ENCODE results near the gene MIXL1.
"Not testable (repeated sequence)": the region's sequence is repeated elsewhere in the genome, so short reads cannot be mapped to it uniquely, and the experiment has no call there.

MIXL1 gene

DNA sequence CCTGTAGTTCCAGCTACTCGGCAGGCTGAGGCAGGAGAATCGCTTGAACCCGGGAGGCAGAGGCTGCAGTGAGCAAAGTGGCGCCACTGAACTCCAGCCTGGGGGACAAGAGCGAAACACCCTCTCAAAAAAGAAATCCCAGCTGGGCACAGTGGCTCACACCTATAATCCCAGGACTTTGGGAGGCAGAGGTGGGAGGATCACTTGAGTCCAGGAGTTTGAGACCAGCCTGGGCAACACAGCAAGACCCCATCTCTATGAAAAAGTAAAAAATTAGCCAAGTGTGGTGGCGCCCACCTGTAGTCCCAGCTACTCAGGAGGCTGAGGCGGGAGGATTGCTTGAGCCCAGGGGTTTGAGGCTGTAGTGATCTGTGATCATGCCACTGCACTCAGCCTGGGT lies 29.4 kb downstream of the MIXL1 start:
- not testable (repeated sequence) for H3K4me3 ChIP-seq (ENCODE audit: low read depth, low read length); H3K9me3 ChIP-seq (ENCODE audit: control insufficient read depth, insufficient read depth, low read length); H3K36me3 ChIP-seq (ENCODE audit: control insufficient read depth, insufficient read depth, low read length); H3K9ac ChIP-seq (ENCODE audit: low read depth, low read length); H3K27me3 ChIP-seq (ENCODE audit: control insufficient read depth, insufficient read depth, low read length); H3K4me1 ChIP-seq (ENCODE audit: control insufficient read depth, insufficient read depth, low read length)

DNA sequence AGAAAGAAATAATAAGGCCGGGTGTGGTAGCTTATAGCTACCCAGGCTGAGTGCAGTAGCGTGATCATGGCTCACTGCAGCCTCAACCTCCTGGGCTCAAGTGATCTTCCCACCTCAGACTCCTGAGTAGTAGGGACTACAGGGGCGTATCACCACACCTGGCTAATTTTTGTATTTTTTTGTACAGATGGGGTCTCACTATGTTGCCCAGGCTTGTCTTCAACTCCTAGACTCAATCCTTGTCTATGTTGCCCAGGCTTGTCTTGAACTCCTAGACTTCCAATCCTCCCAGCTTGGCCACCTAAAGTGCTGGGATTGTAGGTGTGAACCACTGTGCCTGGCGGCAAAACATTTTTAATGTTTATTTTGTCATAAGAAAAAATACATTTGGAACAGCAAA lies 30.5 kb downstream of the MIXL1 start:
- H3K4me1 ChIP-seq (ENCODE audit: control insufficient read depth, insufficient read depth, low read length): no peaks in the 10 kb centered on the region
- no peaks in the 10 kb centered on the region for H3K27me3 ChIP-seq (ENCODE audit: control insufficient read depth, insufficient read depth, low read length)
- H3K9ac ChIP-seq (ENCODE audit: low read depth, low read length): no peak overlapping the region
- no peaks in the 10 kb centered on the region for H3K36me3 ChIP-seq (ENCODE audit: control insufficient read depth, insufficient read depth, low read length)
- no peak overlapping the region for H3K4me3 ChIP-seq (ENCODE audit: low read depth, low read length)
- no peaks in the 10 kb centered on the region for H3K9me3 ChIP-seq (ENCODE audit: control insufficient read depth, insufficient read depth, low read length)

DNA sequence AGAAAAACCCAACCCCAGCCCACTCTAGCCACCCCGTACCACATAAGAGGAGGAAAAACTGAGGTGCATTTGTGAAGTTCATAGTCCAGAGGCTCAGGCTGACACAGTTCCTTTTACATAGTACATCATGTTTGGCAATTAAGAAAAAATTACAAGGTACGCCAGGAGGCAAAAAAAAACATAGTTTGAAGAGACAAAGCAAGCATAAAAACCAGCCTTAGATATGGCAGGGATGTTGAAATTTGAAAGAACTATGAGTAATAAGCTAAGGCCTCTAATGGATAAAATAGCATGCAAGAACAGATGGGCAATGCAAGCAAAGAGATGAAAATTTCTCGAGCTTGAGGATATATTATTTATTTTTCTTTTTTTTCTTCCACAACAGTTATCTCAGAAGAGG lies 31.9 kb downstream of the MIXL1 start:
- Histone ChIP-seq H3K9me3 (ENCODE audit: control insufficient read depth, insufficient read depth, low read length) (no peaks in the 10 kb centered on the region), H3K36me3 (ENCODE audit: control insufficient read depth, insufficient read depth, low read length) (no peaks in the 10 kb centered on the region)

DNA sequence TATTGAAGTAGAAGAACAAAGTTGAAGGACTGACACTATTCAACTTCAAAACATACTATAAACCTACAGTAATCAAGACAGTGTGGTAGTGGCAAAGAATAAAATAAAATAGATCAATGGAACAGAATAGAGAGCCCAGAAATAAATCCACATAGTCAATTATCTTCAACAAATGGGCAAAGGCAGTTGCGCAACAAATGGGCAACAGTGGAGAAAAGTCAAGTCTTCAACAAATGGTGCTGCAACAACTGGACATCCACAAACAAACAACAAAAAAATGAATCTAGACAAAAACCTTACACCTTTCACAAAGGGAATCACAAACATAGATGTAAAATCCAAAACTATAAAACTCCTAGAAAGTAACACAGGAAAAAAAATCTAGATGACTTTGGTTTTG lies 38.4 kb downstream of the MIXL1 start:
- H3K27me3 ChIP-seq (ENCODE audit: control insufficient read depth, insufficient read depth, low read length): no peaks in the 10 kb centered on the region
- H3K4me3 ChIP-seq (ENCODE audit: low read depth, low read length): no peak overlapping the region
- H3K36me3 ChIP-seq (ENCODE audit: control insufficient read depth, insufficient read depth, low read length): no peaks in the 10 kb centered on the region

More for the DNA sequence above, 31.9 kb downstream of the MIXL1 start:
- no peak overlapping the region for H3K4me3 ChIP-seq (ENCODE audit: low read depth, low read length)
- H3K4me1 ChIP-seq (ENCODE audit: control insufficient read depth, insufficient read depth, low read length): no peaks in the 10 kb centered on the region
- no peaks in the 10 kb centered on the region for H3K27me3 ChIP-seq (ENCODE audit: control insufficient read depth, insufficient read depth, low read length)
- no peak overlapping the region for H3K9ac ChIP-seq (ENCODE audit: low read depth, low read length)

DNA sequence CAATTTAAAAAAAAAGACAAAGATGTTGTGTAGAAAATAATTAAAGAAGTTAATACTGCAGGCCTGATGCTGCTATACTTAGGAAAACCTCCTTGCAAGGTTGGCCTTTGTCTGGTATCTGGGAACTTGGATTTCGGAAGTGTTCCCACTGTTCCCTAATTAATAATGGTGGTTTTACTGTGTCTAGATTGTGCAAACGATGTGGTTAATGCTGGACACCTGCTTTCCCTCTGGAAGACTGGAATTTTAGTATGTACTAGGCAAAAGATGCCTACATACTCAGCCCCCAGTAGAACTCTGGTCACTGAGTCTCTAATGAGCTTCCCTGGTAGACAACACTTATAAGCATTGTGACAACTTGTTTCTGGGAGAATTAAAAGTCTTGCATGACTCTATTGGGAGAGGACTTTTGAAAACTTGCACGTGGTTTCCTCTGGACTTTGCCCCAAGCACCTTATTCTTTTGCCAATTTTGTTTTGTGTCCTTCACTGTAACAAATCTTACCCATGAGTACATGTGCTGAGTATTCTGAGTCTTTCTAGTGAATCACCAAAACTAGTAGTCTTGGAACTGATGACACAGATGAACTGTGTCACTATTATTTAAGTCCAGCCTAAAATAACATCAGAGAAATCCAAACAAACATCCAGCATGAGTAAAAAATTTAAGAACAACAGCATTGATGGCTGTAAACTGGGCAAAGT lies 45.1 kb downstream of the MIXL1 start:
- Histone ChIP-seq H3K9me3 (ENCODE audit: control insufficient read depth, insufficient read depth, low read length) (no peaks in the 10 kb centered on the region), H3K4me3 (ENCODE audit: low read depth, low read length) (no peak overlapping the region), H3K36me3 (ENCODE audit: control insufficient read depth, insufficient read depth, low read length) (no peaks in the 10 kb centered on the region), H3K27me3 (ENCODE audit: control insufficient read depth, insufficient read depth, low read length) (no peaks in the 10 kb centered on the region), H3K4me1 (ENCODE audit: control insufficient read depth, insufficient read depth, low read length) (peaks cover 5% of the 10 kb centered on the region), H3K9ac (ENCODE audit: low read depth, low read length) (no peak overlapping the region)

More for the DNA sequence above, 38.4 kb downstream of the MIXL1 start:
- no peak overlapping the region for H3K9ac ChIP-seq (ENCODE audit: low read depth, low read length)
- H3K4me1 ChIP-seq (ENCODE audit: control insufficient read depth, insufficient read depth, low read length): no peaks in the 10 kb centered on the region
- H3K9me3 ChIP-seq (ENCODE audit: control insufficient read depth, insufficient read depth, low read length): no peaks in the 10 kb centered on the region

DNA sequence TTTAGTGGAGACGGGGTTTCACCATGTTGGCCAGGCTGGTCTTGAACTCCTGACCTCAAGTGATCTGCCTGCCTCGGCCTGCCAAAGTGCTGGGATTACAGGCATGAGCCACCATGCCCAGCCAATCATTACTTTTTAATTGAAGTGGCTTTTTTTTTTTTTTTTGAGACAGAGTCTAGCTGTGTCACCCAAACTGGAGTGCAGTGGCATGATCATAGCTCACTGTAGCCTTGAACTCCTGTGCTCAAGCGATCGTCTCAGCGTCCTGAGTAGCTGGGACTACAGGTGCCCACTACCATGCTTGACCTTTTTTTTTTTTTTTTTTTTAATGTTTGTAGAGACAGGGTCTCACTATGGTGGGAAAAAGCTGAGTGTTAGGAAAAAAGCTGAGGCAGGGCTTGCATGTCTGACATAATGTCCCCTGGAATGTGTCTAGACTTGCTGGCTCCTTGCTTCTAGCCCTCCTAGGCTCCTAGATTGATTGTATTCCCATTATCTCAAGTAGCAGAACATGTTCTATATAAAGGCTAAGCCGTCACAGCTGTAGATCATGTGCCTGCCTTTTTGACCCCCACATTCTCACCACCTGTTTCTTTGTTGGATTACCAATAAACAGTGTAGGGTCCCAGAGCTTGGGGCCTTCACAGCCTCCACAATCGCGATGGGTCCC lies 48.9 kb downstream of the MIXL1 start:
- not testable (repeated sequence) for H3K4me1 ChIP-seq (ENCODE audit: control insufficient read depth, insufficient read depth, low read length); H3K36me3 ChIP-seq (ENCODE audit: control insufficient read depth, insufficient read depth, low read length); H3K9ac ChIP-seq (ENCODE audit: low read depth, low read length)

DNA sequence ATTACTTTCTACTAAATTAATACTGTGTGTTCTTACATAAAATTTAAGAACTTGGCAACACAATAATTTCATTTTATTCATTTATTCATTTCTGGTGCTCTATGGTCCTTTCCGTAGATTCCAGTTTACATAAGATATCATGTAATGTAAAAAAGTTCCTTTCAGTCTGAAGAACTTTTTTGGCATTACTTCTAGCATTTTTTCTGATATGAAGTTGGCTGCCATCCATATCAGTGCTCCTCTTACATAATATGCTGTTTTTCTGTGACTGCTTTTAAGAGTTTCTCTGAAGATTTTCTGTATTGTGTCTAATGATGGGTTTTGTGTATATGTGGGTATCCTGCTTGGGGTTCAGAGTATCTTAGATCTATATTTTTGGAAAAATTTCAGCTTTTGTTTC lies 50.7 kb downstream of the MIXL1 start:
- Histone ChIP-seq H3K4me1 (ENCODE audit: control insufficient read depth, insufficient read depth, low read length) (peaks cover 5% of the 10 kb centered on the region), H3K9me3 (ENCODE audit: control insufficient read depth, insufficient read depth, low read length) (no peaks in the 10 kb centered on the region), H3K36me3 (ENCODE audit: control insufficient read depth, insufficient read depth, low read length) (no peaks in the 10 kb centered on the region), H3K4me3 (ENCODE audit: low read depth, low read length) (no peak overlapping the region), H3K9ac (ENCODE audit: low read depth, low read length) (no peak overlapping the region), H3K27me3 (ENCODE audit: control insufficient read depth, insufficient read depth, low read length) (no peaks in the 10 kb centered on the region)

More for the DNA sequence above, 48.9 kb downstream of the MIXL1 start:
- not testable (repeated sequence) for H3K27me3 ChIP-seq (ENCODE audit: control insufficient read depth, insufficient read depth, low read length); H3K9me3 ChIP-seq (ENCODE audit: control insufficient read depth, insufficient read depth, low read length); H3K4me3 ChIP-seq (ENCODE audit: low read depth, low read length)

DNA sequence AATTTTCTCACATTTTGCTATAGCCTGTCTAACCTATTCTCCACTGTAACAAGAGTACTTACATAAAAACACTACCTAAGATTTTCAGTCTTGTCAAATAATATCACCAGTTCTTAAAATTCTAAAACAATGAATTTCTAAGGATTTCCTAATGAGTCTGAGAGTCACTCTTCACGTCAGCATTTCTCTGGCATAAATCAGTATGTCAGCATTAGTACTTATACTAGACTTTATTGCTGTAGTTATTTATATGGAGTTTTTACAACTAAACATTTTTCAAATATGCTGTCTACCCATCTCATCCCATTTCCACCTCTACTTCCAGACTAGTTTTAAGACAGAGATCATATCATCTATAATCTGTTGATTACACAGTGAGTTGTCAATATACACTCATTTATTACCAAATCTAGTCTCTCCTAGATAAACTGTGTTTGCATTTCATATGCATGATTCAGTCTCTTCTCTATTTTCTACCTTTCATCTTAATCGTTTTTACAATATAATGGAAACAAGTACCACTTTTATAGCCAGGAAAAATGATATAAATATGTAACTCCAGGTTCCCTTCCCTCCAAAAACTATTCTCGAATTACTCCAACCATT lies 52.7 kb downstream of the MIXL1 start:
- no peak overlapping the region for H3K4me3 ChIP-seq (ENCODE audit: low read depth, low read length)
- H3K4me1 ChIP-seq (ENCODE audit: control insufficient read depth, insufficient read depth, low read length): no peaks in the 10 kb centered on the region
- H3K27me3 ChIP-seq (ENCODE audit: control insufficient read depth, insufficient read depth, low read length): no peaks in the 10 kb centered on the region
- no peak overlapping the region for H3K9ac ChIP-seq (ENCODE audit: low read depth, low read length)
- no peaks in the 10 kb centered on the region for H3K9me3 ChIP-seq (ENCODE audit: control insufficient read depth, insufficient read depth, low read length)
- H3K36me3 ChIP-seq (ENCODE audit: control insufficient read depth, insufficient read depth, low read length): no peaks in the 10 kb centered on the region
